HUDEP-2 (cell line): Measurements from ENCODE around the gene DLGAP1.

ENCODE experiments used
- DNase-seq, 76 experiments: peaks; one replicate each; lab custom pipeline; 2025; ENCODE audit not compliant: unreplicated experiment in 76 of 76; lab: John Stamatoyannopoulos, UW

Gene DLGAP1

DNA sequence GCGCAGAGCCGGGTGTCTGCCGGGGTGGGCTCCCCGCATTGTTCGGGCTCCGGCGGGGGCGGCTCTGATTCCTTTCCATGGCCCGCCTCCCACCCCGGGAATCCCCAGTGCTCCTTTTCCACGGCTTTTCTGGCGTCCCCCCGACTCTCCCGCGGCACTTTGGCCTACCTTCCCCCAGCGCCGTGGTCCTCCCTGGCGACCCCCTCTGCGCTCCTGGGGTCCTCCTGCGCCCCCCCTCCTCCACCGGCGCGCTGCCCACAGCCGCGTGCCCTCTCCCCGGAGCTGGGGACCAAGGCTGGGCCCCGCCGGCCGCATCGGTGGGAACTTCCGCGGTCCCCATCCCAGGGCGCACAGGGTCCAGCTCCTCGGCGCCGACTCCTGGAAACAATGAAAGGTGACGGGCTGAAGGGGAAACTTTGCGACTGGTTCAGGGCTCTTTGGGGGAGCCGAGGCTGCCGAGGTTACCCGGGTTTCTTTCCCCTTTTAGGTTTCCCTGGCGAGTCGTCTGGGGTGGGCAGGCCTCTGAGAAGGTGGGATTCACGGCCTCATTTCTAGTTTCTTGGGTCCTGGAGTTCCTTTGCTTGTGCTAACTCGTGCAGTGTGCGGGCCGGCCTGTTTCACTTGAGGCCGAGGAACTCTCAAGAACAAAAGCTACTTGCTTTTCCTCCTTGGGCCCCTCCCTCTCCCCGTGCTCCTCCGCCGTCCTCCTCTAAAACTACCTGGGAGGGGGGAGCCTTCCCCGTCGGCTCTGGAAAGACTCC, 1002.9 kb downstream of the DLGAP1 start:
- peak in 22 of 76 experiments; percentile 1 to 56 (median 21) for DNase-seq

DNA sequence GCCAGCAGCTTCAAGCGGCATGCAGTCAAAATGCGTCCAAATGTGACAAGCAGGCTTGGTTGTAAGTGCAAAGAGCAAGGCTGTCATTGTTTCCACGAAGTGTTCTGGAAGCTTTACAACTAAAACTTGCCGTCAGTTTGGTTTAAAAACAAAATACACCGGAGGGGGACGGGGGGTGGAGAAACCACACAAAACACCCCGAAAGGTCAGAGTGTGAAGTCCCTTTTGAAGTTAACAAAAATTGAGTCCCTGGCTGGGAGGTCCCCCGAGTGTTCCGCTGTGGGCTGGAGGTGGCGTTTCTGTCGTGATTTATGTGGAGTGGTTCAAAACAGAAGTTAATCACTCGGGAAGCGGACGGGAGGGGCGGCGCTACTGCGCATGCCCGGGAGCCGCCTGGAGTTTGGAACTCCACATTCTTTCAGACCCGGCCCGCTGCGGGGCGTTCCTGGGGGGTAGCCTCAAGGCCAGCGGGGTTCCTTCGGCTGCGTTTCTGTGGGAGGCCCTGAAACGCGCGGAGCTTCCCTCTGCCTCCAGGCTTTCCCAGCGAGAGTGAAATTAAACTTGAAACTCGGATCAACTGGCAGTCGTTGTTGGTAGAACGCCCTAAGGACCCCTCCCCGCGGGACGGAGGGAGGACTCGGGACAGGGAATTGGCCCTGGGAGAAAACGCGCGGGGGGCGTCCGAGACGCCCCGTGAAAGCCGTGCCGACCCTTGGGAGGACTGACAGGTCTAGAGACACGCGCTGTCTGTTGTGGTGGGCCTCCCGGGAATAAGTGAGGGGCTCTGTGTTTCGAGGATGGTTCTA, 1003.7 kb downstream of the DLGAP1 start:
- peak in 67 of 76 experiments; percentile 1 to 83 (median 44) for DNase-seq

DNA sequence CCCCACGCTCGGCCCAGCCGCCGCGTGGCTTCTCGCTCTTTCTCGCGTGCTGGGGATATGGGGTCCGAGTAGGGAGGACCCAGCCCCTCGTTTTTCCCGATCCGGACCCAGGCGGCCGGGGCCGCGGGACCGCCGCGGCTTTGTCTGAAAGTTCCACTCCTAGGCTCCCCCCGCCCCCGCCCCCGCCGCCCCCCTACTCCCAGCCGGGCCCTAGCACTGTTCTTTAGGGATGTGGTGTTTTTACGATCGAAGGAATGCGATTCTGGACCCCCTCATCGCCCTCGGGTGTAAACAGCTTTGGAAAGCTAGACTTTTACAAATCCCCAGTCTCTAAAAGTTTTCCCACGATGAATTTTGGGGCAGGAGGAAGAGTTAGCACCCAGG, 1004.3 kb downstream of the DLGAP1 start:
- DNase-seq: no peak

DNA sequence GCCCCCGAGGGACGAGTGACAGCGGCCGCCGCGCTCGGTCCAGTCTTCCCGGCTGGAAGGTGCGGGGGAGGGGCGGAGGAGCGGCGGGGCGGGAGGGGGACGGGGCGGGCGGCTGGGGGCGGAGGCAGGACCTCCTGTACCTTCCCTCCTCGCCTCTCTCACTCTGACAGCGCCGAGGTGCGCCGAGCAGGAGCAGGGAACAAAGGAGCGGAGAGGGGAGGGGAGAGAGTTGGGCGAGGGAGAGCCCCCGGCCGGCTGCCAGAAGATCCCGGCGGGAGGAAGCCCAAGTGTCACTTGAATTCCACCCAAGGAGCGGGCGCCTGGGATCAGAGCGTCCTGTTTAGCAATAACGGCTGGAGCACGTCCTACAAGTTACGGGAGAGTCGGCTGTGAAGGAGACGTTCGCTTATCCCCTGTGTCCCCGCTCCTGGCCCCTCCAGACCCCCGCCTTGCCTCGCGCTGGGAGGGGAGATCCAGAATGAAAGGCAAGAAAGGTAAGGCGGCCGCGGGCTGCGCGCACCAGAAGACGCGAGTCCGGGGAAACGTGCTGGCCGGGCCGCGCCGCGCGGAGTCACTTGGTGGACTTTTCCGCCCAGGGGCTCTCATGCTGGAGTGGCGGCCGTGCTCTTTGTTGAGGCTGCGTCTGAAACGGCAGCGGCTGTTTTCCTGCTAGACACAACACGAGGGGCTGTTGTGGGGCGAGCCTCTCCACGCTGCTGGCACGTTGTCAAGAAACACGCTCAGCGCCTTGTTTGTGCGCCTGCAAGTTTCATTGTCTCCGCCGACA, 1004.9 kb downstream of the DLGAP1 start, which contains the start of gene TGIF1:
Gene TGIF1 (plus strand): TSS at position 161 of the 787 bp plus-strand sequence. CDS start 318 bp downstream, at position 479.
- peak in 59 of 76 experiments; percentile 2 to 79 (median 31) for DNase-seq

DNA sequence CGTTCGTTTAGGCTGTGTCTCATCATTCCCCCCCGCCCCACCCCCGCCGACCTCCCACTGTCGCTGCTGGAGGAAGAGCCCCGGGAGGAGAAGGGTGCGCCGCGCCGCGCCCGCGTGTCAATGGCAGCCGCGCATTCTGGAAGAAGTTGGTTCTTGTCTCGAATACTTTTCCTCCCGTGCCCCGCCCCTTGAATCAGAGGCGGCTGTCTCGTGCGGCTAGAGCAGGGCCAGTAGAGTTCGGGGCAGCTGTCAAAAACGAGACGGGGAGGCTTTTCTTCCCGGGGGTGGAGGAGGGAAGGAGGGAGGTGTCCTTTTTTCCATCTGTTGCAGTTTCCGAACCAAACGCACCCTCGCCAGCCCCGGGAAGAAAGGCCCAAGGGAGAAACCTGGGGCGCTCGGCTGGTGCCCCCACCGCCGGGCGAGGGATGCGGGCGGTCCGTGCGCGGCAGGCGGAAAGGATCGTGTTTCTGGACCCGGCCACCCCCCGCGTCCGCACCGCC, 1005.5 kb downstream of the DLGAP1 start:
- peak in 64 of 76 experiments; percentile 5 to 92 (median 58) for DNase-seq

DNA sequence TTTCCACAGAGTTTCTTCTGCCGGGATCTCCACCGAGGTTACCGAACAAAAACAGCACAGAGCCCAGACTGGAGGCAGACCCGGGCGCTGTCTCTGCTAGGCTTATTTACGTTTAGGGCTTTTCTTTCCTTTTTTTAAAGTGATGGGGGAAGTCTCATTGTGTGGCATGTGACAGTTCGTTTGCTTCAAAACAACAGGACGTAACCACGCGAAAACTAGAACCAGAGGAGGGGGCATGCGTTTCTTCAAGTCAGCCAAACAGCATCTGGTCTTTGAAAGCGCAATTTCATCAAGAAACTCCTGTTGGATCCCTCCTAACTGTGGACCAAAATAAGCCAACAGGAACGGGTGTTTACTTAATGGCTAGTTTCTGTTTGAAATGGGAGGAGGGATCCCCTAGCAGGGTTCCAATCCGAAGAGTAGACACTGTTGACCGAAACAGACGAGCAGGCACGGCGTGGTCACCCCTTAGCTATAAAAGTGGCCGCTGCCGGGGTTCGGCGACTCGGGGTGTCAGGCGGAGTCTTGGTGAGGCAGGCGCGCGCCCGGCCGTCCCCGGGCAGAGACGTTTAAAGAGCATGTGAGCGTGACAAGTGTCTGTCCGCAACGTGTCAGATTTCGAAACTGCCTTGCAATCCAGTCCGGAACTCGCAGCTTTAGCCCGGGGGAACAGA, 1006.1 kb downstream of the DLGAP1 start:
- DNase-seq: peak in 50 of 76 experiments; percentile 7 to 92 (median 64)

DNA sequence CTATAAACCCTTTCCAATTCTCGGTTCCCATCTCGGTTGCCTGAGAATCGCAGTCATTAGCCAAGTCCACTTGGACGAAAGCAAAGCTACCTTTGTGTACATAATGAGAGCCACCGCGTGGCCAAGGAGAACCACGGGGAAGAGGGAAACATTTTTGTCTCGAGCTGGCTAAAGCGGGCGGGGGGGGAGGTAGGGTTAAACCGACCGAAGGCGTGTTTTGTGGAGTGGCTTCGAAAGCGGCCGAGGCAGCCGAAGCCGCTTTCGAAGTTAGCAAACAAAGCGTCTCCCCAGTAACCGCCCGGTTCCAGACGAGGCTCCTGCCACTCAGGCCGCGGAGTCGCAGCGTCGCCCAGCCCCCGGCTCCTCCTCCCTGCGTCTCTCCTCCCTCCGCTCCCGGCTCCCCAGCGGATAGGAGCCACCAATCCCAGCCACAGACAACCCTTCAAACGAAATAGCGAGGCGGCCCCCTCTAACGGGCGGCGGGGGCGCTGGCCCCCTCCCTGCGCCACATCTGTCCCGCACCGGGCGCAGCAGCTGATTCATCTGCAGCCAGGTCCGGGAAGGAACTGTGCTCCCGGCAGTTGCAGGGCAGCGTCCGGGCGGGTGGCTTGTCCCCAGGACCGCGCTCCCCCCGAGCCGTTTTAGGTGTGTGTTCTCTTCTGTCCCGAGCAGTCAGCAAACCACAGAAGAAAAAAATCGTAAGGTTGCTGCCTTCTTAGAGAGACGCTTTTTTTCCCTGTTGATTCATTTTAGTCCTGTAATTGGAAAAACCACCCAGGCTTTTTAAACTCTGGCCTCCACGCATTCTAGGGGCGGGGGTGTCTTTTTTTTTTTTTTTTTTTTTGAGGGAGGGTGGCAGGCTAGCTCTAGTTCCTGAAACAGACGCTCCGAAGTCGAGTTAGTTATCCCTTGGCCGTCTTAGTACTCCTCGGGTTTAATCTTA, 1006.9 kb downstream of the DLGAP1 start:
- DNase-seq: peak; percentile 11 to 99 (median 82)

DNA sequence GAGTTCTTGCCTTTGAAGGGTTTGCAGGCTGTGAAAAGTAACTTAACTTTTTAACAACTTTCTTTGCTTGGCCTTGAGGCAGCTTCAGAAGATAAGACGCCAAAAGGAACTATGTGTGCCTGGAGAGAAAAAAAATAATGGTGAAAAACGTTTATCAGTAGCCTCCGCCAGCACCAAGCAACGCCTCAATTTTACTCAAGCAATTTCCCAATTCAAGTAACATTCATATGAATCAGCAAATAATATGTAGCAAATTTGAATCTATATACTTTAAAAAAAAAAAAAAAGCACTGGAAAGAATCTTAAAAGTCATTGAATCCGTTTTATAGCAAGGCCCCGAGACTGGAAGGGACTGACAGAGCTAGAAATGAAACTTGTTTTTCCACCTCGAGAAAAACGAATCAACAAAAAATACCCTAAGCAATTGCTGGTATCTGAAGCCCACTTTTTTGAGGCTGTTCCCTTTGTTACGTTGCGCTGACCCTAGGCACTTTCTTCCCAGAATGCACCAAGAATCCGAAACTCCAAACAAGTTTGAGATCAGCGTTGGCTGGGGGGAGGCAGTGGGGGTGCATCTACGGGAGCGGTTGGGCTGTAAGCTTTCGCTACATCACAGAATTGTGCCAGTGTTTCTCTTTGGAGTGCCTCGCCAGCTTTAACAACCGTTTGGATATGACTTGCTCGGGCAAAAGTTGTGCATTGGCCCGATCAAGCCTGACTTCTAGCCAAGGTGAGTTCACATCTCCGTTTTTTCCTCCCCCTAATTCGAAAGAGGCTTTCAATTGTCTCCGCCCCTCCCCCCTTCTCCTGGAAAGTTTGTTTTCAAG, 1007.8 kb downstream of the DLGAP1 start:
- DNase-seq: peak in 51 of 76 experiments; percentile 5 to 87 (median 42)
